ENCODE measurements around the gene CD80.

DNA sequence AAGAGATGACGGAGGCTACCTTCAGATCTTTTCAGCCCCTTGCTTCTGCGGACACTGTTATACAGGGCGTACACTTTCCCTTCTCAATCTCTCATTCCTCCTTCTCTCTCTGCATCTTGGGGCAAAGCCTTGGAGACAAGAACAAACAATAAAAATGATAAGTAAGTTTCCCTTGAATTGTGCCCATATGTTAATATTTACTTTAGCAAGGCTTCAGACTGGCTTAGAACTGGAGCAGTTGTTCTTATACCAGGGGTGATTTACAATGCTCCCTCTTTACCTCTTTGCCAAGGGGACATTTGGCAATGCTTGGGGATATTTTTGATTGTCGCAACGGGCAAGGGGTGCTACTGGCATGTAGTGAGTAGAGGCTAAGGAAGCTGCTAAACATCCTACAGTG lies 31.7 kb downstream of the CD80 start:
- no peak for TF ChIP-seq POLR2AphosphoS5 (IDR thresholded peaks at IDR 0.05; ENCODE audit: borderline replicate concordance, low read depth, low read length)
- no peak for TF ChIP-seq EZH2 (IDR thresholded peaks at IDR 0.05)
- no peak for TF ChIP-seq FOXP2 (optimal IDR thresholded peaks at IDR 0.05; ENCODE audit: control extremely low read depth, extremely low read length, insufficient read depth)

Measured in SK-N-MC (cell line).